ENCODE data around the gene RAB5IF. TPM values are rescaled to one million over a fixed set of nuclear protein-coding genes. Genes with fewer than 3 reads are reported as not detected.

RAB5IF gene
- total and polyA plus RNA-seq, 2 of the 13 experiments (the other 11 are each of a cell fraction or from before 2014, with no cell fraction given) = 261 to 305 TPM

GRCh38 chr20:36605399-36606157 is at the start of gene RAB5IF (continued):
- peak in 1 of 2 experiments; percentile 62; a peak in 1 of 4 replicates for TF ChIP-seq REST (IDR thresholded peaks at IDR 0.05; ENCODE audit: borderline replicate concordance in 1 of 2, low read depth in 1 of 2, low read length in 2 of 2)
- no peak for TF ChIP-seq SETDB1 (CRISPR knock-in tag; IDR thresholded peaks at IDR 0.05; ENCODE audit: borderline replicate concordance)
- peak; percentile 88 for TF ChIP-seq SP2 (CRISPR knock-in tag; IDR thresholded peaks at IDR 0.05)
- TF ChIP-seq ZNF276 (CRISPR knock-in tag; IDR thresholded peaks at IDR 0.05; ENCODE audit: low read depth) = peak; percentile 74; the same call in 1 of the 2 replicates
- TF ChIP-seq CEBPZ (IDR thresholded peaks at IDR 0.05; ENCODE audit: low read length) = no peak
- no peak for TF ChIP-seq GPBP1L1 (CRISPR knock-in tag; IDR thresholded peaks at IDR 0.05)
- peak; percentile 89; the same call in 1 of the 2 replicates for TF ChIP-seq SRY (CRISPR knock-in tag; IDR thresholded peaks at IDR 0.05)
- no peak for TF ChIP-seq ARNT (IDR thresholded peaks at IDR 0.05)
- TF ChIP-seq RBAK (CRISPR knock-in tag; IDR thresholded peaks at IDR 0.05) = 0 out of 2 replicates have a peak, but pooled peaks have one; percentile 72
- no peak for TF ChIP-seq ZNF496 (CRISPR knock-in tag; IDR thresholded peaks at IDR 0.05; ENCODE audit: insufficient replicate concordance)
- TF ChIP-seq ZNF230 (CRISPR knock-in tag; IDR thresholded peaks at IDR 0.05) = no peak
- peak; percentile 97 for TF ChIP-seq ZNF136 (CRISPR knock-in tag; IDR thresholded peaks at IDR 0.05; ENCODE audit: low read depth)
- peak; percentile 91; the same call in 1 of the 2 replicates for TF ChIP-seq ZNF546 (CRISPR knock-in tag; conservative IDR thresholded peaks at IDR 0.05)
- no peak for TF ChIP-seq TCF12 (IDR thresholded peaks at IDR 0.05)
- TF ChIP-seq TCF12 (CRISPR knock-in tag; IDR thresholded peaks at IDR 0.05) = peak; percentile 56
- TF ChIP-seq GLI4 (CRISPR knock-in tag; IDR thresholded peaks at IDR 0.05; ENCODE audit: borderline replicate concordance) = peak; percentile 99; the same call in 1 of the 2 replicates
- no peak for TF ChIP-seq EZH2 (conservative IDR thresholded peaks at IDR 0.05; ENCODE audit: low read depth, low read length)
- TF ChIP-seq ZEB1 (IDR thresholded peaks at IDR 0.05; ENCODE audit: insufficient replicate concordance, low read depth) = no peak
- TF ChIP-seq ZBTB21 (CRISPR knock-in tag; IDR thresholded peaks at IDR 0.05) = peak; percentile 87

Measured in HepG2 (cell line).